Measurements from ENCODE around the gene ASAP2. TPM values are rescaled to one million over a fixed set of nuclear protein-coding genes. Genes with fewer than 3 reads are reported as not detected.

The ASAP2 gene
- total RNA-seq, 2 experiments from 2014 or later: 0.27 TPM; not detected in 1

GRCh38 chr2:9255416-9255815, 48.8 kb downstream of the ASAP2 start:
- Histone ChIP-seq H3K4me1 (ENCODE audit: insufficient read depth, low read length, poor library complexity, severe bottlenecking) (no peaks in the 10 kb centered on the region), H3K4me2 (ENCODE audit: low read length) (no peak overlapping the region), H3K9me3 (ENCODE audit: low read length) (no peaks in the 10 kb centered on the region), H3K36me3 (ENCODE audit: insufficient read depth, low read length) (no peaks in the 10 kb centered on the region), H3K79me2 (ENCODE audit: insufficient read depth, low read depth, low read length) (no peaks in the 10 kb centered on the region), H4K20me1 (ENCODE audit: insufficient read depth, low read length) (no peaks in the 10 kb centered on the region), H3K27ac (ENCODE audit: low read depth, low read length, poor library complexity, severe bottlenecking) (no peak overlapping the region), H3K4me3 (ENCODE audit: low read depth, low read length, poor library complexity, severe bottlenecking) (no peak overlapping the region), H2AFZ (ENCODE audit: low read length) (no peak overlapping the region), H3K9me2 (ENCODE audit: insufficient read depth, low read length) (no peaks in the 10 kb centered on the region)
- POLR2A ChIA-PET: interaction anchor here (0.9 kb wide), 1 partner anchor 10 kb away, joined by 5 read pairs; no protein-coding TSS in a partner anchor
- CTCF ChIA-PET (ENCODE audit: unreplicated experiment): no interaction called here
- DNase-seq (ENCODE audit: low spot score): no peak
- no TSS peak for BruUV-seq (replicated peaks)
- no peak for TF ChIP-seq CTCF (conservative IDR thresholded peaks at IDR 0.05; ENCODE audit: low read length)
- no peak for TF ChIP-seq EZH2phosphoT487 (IDR thresholded peaks at IDR 0.05; ENCODE audit: borderline replicate concordance, low read depth, low read length)
- intact Hi-C loops (cut with micrococcal nuclease; ENCODE audit: unreplicated experiment): no loop called here

GRCh38 chr2:9256147-9256546, 49.5 kb downstream of the ASAP2 start:
- H3K4me2 ChIP-seq (ENCODE audit: low read length): no peak overlapping the region
- no peak for DNase-seq (ENCODE audit: low spot score)
- H3K4me1 ChIP-seq (ENCODE audit: insufficient read depth, low read length, poor library complexity, severe bottlenecking): no peaks in the 10 kb centered on the region
- no peak overlapping the region for H3K4me3 ChIP-seq (ENCODE audit: low read depth, low read length, poor library complexity, severe bottlenecking)
- no peak overlapping the region for H3K27ac ChIP-seq (ENCODE audit: low read depth, low read length, poor library complexity, severe bottlenecking)
- POLR2A ChIA-PET: interaction anchor here (0.9 kb wide), 1 partner anchor 9 kb away, joined by 5 read pairs; no protein-coding TSS in a partner anchor
- no peaks in the 10 kb centered on the region for H3K9me2 ChIP-seq (ENCODE audit: insufficient read depth, low read length)
- intact Hi-C loops (cut with micrococcal nuclease; ENCODE audit: unreplicated experiment): no loop called here
- H3K79me2 ChIP-seq (ENCODE audit: insufficient read depth, low read depth, low read length): no peaks in the 10 kb centered on the region
- no peaks in the 10 kb centered on the region for H4K20me1 ChIP-seq (ENCODE audit: insufficient read depth, low read length)
- TF ChIP-seq EZH2phosphoT487 (IDR thresholded peaks at IDR 0.05; ENCODE audit: borderline replicate concordance, low read depth, low read length) (no peak), CTCF (conservative IDR thresholded peaks at IDR 0.05; ENCODE audit: low read length) (no peak)
- CTCF ChIA-PET (ENCODE audit: unreplicated experiment): no interaction called here
- no peaks in the 10 kb centered on the region for H3K9me3 ChIP-seq (ENCODE audit: low read length)
- H2AFZ ChIP-seq (ENCODE audit: low read length): no peak overlapping the region
- H3K36me3 ChIP-seq (ENCODE audit: insufficient read depth, low read length): no peaks in the 10 kb centered on the region
- no TSS peak for BruUV-seq (replicated peaks)

- no peaks in the 10 kb centered on the region for H3K9me2 ChIP-seq (ENCODE audit: insufficient read depth, low read length)
- no peak for DNase-seq (ENCODE audit: low spot score)
- no peak overlapping the region for H3K4me2 ChIP-seq (ENCODE audit: low read length)
- H3K27ac ChIP-seq (ENCODE audit: low read depth, low read length, poor library complexity, severe bottlenecking): no peak overlapping the region
- TF ChIP-seq EZH2phosphoT487 (IDR thresholded peaks at IDR 0.05; ENCODE audit: borderline replicate concordance, low read depth, low read length): no peak
- no peak for TF ChIP-seq CTCF (conservative IDR thresholded peaks at IDR 0.05; ENCODE audit: low read length)
- H4K20me1 ChIP-seq (ENCODE audit: insufficient read depth, low read length): no peaks in the 10 kb centered on the region
- H3K4me1 ChIP-seq (ENCODE audit: insufficient read depth, low read length, poor library complexity, severe bottlenecking): no peaks in the 10 kb centered on the region
- H3K4me3 ChIP-seq (ENCODE audit: low read depth, low read length, poor library complexity, severe bottlenecking): no peak overlapping the region
- no peaks in the 10 kb centered on the region for H3K79me2 ChIP-seq (ENCODE audit: insufficient read depth, low read depth, low read length)
- H2AFZ ChIP-seq (ENCODE audit: low read length): no peak overlapping the region
- intact Hi-C loops (cut with micrococcal nuclease; ENCODE audit: unreplicated experiment): no loop called here
- H3K36me3 ChIP-seq (ENCODE audit: insufficient read depth, low read length): no peaks in the 10 kb centered on the region
- no peaks in the 10 kb centered on the region for H3K9me3 ChIP-seq (ENCODE audit: low read length)
- CTCF ChIA-PET (ENCODE audit: unreplicated experiment): no interaction called here
- POLR2A ChIA-PET: interaction anchor here (0.6 kb wide), 1 partner anchor 24 kb away, joined by 3 read pairs; no protein-coding TSS in a partner anchor
- BruUV-seq (replicated peaks): no TSS peak
Observed at GRCh38 chr2:9256570-9257043, 50.0 kb downstream of the ASAP2 start.
